ENCODE results near the gene ADORA1.

GRCh38 chr1:203162403-203162802 lies 34.9 kb downstream of the ADORA1 start:
- TF ChIP-seq CTCF (conservative IDR thresholded peaks at IDR 0.05; ENCODE audit: low read length) (no peak), EZH2phosphoT487 (IDR thresholded peaks at IDR 0.05; ENCODE audit: borderline replicate concordance, low read depth, low read length) (no peak)
